DOHH2 (cell line): ENCODE results near the gene NDC80.

Experiments used
- H3F3A ChIP-seq: fragments of 200-600 bp; sonication (generic), shearing (Covaris generic); 2 replicates; pipeline ENCODE4 v1.6.0; 2016; ENCODE audit warnings: antibody characterized with exemption, mild to moderate bottlenecking; ENCODE audit not compliant: control insufficient read depth, insufficient read depth
- H3K27ac ChIP-seq: fragments of 200-600 bp; sonication (generic); 2 replicates; pipeline ENCODE4 v1.5.1; 2014; ENCODE audit warnings: low read depth, mild to moderate bottlenecking, low read length, moderate library complexity
- H3K27me3 ChIP-seq: fragments of 200-600 bp; sonication (generic); 2 replicates; pipeline ENCODE4 v1.6.1; 2014; ENCODE audit warnings: mild to moderate bottlenecking, low read length, mixed read lengths; ENCODE audit not compliant: control insufficient read depth
- H3K36me3 ChIP-seq: fragments of 200-600 bp; sonication (generic); 2 replicates; pipeline ENCODE4 v1.6.1; 2014; ENCODE audit warnings: mild to moderate bottlenecking, low read length, moderate library complexity, mixed read lengths; ENCODE audit not compliant: control insufficient read depth
- H3K4me1 ChIP-seq: fragments of 200-600 bp; sonication (generic); 2 replicates; pipeline ENCODE4 v1.6.1; 2014; ENCODE audit warnings: mild to moderate bottlenecking, low read length, mixed read lengths; ENCODE audit not compliant: control insufficient read depth
- H3K4me2 ChIP-seq: fragments of 200-600 bp; sonication (generic); 2 replicates; pipeline ENCODE4 v1.6.0; 2014; ENCODE audit warnings: mild to moderate bottlenecking, low read length, moderate library complexity
- H3K4me3 ChIP-seq: fragments of 200-600 bp; sonication (generic); 2 replicates; pipeline ENCODE4 v1.5.1; 2014; ENCODE audit warnings: mild to moderate bottlenecking, low read length, mixed read lengths
- H3K79me2 ChIP-seq: fragments of 200-600 bp; sonication (generic); 2 replicates; pipeline ENCODE4 v1.6.1; 2014; ENCODE audit warnings: mild to moderate bottlenecking, low read length, mixed read lengths; ENCODE audit not compliant: control insufficient read depth
- H3K9me2 ChIP-seq: fragments of 200-600 bp; sonication (generic); replicated peaks from 2 replicates; pipeline ENCODE4 v1.6.1; 2014; ENCODE audit warnings: mild to moderate bottlenecking, low read length, mixed read lengths; ENCODE audit not compliant: control insufficient read depth
- H3K9me3 ChIP-seq: fragments of 200-600 bp; sonication (generic); 2 replicates; pipeline ENCODE4 v1.6.1; 2014; ENCODE audit warnings: antibody characterized with exemption, low read length, mixed read lengths; ENCODE audit not compliant: control insufficient read depth, insufficient read depth
- H4K20me1 ChIP-seq: fragments of 200-600 bp; sonication (generic); 2 replicates; pipeline ENCODE4 v1.6.0; 2014; ENCODE audit warnings: low read depth, mild to moderate bottlenecking, antibody characterized with exemption, low read length, moderate library complexity; ENCODE audit not compliant: control insufficient read depth, insufficient read depth
- CTCF ChIP-seq: fragments of 200-600 bp; sonication (generic); IDR thresholded peaks from one replicate; pipeline ENCODE4 v1.5.1; 2014; ENCODE audit warnings: antibody characterized with exemption, mild to moderate bottlenecking, low read depth, low read length; ENCODE audit not compliant: poor library complexity, severe bottlenecking
- EZH2phosphoT487 ChIP-seq: fragments of 200-600 bp; sonication (generic); IDR thresholded peaks from 2 replicates; pipeline ENCODE4 v1.6.1; 2017; ENCODE audit warnings: borderline replicate concordance, mild to moderate bottlenecking, antibody characterized with exemption, low read length, moderate library complexity, mixed read lengths

The NDC80 gene

GRCh38 chr18:2651981-2652380 is 80.6 kb downstream of the NDC80 start:
- Histone ChIP-seq H3K4me2 (no peak overlapping the region), H3K4me1 (peaks cover 18% of the 10 kb centered on the region), H3K9me3 (no peaks in the 10 kb centered on the region)

GRCh38 chr18:2653467-2653866 is 82.1 kb downstream of the NDC80 start:
- Histone ChIP-seq H3K4me1 (peaks cover 26% of the 10 kb centered on the region), H3K27ac (no peak overlapping the region), H4K20me1 (peaks cover 18% of the 10 kb centered on the region), H3K36me3 (peaks cover 25% of the 10 kb centered on the region), H3K27me3 (no peaks in the 10 kb centered on the region), H3K4me2 (peak overlapping the region; percentile 82), H3F3A (peaks cover 2% of the 10 kb centered on the region; the same call in 1 of the 2 replicates), H3K79me2 (peaks cover 28% of the 10 kb centered on the region), H3K4me3 (peak overlapping the region; percentile 99), H3K9me3 (no peaks in the 10 kb centered on the region), H3K9me2 (no peaks in the 10 kb centered on the region)
- no peak for TF ChIP-seq CTCF
- TF ChIP-seq EZH2phosphoT487 = no peak

More at GRCh38 chr18:2651981-2652380, 80.6 kb downstream of the NDC80 start:
- Histone ChIP-seq H3K36me3 (peaks cover 13% of the 10 kb centered on the region), H3K27me3 (no peaks in the 10 kb centered on the region), H3F3A (peaks cover 2% of the 10 kb centered on the region; the same call in 1 of the 2 replicates), H3K79me2 (peaks cover 14% of the 10 kb centered on the region), H3K27ac (no peak overlapping the region), H3K4me3 (no peak overlapping the region), H3K9me2 (no peaks in the 10 kb centered on the region), H4K20me1 (peaks cover 4% of the 10 kb centered on the region)
- no peak for TF ChIP-seq CTCF
- no peak for TF ChIP-seq EZH2phosphoT487

- H3K4me3 ChIP-seq = peak overlapping the region; percentile 99
- H3K27me3 ChIP-seq = no peaks in the 10 kb centered on the region
- H3K9me2 ChIP-seq = no peaks in the 10 kb centered on the region
- peaks cover 32% of the 10 kb centered on the region for H3K4me1 ChIP-seq
- no peak for TF ChIP-seq CTCF
- TF ChIP-seq EZH2phosphoT487 = no peak
- peaks cover 31% of the 10 kb centered on the region for H3K36me3 ChIP-seq
- H3K9me3 ChIP-seq = no peaks in the 10 kb centered on the region
- H3K27ac ChIP-seq = 0 out of 2 replicates have a peak overlapping the region, but pooled peaks have one; percentile 83
- peaks cover 2% of the 10 kb centered on the region; the same call in 1 of the 2 replicates for H3F3A ChIP-seq
- H3K4me2 ChIP-seq = peak overlapping the region; percentile 82
- peaks cover 37% of the 10 kb centered on the region for H3K79me2 ChIP-seq
- peaks cover 19% of the 10 kb centered on the region for H4K20me1 ChIP-seq
Observed at GRCh38 chr18:2654169-2654927, 83.0 kb downstream of the NDC80 start.
